ENCODE data around the gene SPINK8.

The SPINK8 gene

DNA sequence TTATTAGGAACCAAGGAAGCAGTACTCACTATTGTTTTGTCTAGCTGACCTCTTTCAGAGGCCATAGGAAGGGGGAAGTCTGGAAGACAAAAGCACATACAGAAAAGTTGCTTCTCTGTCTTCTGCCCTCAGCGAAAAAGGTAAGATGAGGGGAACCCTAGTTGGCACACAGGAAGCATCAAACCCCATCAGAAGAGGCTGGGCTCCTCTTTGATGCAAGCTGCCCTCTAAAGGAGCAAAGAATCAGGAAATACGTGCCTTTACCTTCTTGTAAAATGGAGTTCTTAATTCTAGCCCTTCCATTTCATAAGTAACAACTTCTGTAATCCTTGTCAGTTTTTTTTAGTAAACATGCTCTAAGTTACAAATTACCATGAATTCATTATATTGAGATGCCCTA lies 12.5 kb downstream of the SPINK8 start:
- no peak for DNase-seq

- no peak for DNase-seq
Observed at GRCh38 chr3:48318713-48319468, 14.6 kb downstream of the SPINK8 start.

DNA sequence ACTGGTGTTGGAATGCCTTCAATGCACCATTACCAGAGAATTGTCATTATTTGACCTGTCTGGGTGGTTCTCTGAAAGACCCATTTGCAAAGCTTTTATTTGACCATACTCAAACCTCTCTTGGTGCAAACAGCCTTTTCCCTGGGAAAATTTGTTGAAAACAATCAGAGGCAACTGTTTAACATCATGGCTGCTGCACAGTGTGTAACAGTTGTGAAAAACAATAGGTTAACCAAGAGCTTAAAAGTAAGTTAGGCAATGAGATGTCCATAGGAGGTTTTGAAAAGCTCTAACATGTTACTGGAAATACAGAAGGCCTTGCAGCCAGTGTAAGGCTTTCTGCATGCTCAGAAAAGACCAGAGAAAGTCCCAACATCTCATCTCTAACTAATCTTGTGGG lies 18.9 kb downstream of the SPINK8 start:
- DNase-seq: no peak

DNA sequence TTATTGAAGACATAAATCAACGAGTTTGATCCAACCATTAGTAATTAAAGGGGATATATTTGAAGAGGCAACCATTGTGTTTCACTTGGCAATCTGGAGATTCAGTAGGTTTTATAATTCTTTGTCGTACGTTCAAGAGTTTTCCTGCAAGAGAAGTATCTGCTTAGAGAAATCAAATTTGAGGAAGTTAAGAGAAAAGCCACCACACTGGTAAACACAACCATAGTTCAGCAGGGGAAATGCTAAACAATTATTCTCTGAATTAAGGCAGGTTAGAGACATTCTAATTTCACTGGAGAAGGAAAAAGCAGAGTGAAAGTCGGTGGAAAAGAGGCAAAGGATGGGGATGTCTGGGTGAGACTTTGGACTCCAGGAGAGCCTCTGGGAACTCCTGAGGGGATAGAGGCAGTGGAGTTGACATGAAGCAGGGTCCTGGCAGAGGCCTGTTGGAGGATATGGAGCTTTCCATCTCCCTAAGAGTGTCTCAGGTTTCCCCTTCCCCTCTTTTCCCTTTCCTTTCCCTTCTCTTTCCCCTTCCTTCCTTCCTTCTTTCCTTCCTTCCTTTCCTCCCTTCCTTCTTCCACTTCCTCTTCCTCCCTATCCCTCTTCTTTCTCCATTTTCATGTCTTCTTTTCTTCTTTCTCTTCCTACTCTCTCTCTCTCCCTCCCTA lies 26.5 kb downstream of the SPINK8 start:
- no peak for DNase-seq

DNA sequence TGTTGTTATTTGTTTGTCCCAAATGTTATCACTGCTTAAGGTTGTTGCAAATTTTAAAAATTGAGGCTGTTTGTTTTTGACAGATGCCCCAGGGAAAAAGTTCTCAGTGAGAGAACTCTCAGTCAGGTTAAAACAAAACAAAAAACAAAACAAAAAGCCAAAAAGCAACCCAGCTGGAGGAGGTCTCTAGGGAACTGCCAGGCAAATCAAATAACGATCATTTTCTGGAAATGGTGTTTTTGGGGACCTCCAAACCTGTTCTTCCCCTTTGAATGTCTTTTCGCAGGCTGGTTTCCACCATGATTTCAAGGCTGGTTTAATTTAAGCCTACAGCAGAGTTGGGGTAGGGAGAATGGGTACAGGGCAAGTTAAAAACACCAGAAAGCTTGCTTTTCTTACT lies 27.2 kb downstream of the SPINK8 start:
- DNase-seq: no peak

- no peak for DNase-seq
Observed at GRCh38 chr3:48305396-48305795, 28.1 kb downstream of the SPINK8 start.

GRCh38 chr3:48303021-48303420 lies 30.4 kb downstream of the SPINK8 start:
- no peak for DNase-seq

- peak; percentile 23 for DNase-seq
Observed at GRCh38 chr3:48301800-48302166, 31.7 kb downstream of the SPINK8 start.

DNA sequence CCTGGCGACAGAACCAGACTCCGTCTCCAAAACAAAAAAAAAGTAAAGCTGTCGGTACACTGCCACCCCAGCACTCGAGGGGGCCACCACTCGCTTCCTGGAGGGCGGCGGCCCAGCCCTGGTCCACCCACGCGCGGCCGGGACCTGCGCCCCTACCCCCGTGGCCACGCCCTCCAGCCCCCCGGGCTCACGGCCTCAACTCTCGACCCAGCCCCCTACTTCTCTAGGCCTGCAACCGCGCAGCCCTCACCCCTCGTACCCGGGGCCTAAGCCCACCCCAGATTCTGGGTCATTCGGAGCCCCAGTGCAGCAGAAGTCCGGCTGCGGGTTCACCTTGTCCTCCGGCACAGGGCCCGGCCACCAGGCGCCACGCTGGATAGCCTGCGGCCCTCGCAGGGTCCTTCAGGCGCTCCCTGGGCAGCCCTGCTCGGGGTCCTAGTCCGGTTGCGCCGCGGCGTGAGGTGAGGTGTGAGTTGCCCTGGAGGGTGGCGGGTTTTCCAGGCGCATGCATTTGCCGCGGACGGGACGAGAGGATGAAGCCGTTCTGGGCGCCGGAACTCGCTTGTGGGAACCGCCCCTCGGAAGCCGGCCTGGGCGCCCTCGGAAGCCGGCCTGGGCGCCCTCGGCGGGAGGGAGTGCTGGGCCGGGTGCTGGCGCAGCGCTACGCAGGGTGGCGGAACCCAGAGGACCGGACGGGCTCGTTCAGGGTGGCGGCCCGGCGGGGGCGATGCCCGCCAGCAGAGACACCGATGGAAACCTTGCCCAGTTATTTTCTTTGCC lies 32.3 kb downstream of the SPINK8 start, which contains the start of gene NME6:
TSS of gene NME6 (minus strand) at position 348 of the 780 bp plus-strand sequence.
- peak; percentile 91 for DNase-seq

- DNase-seq: peak; percentile 5
Observed at GRCh38 chr3:48299746-48300712, 33.4 kb downstream of the SPINK8 start.

GRCh38 chr3:48297111-48297810 lies 36.2 kb downstream of the SPINK8 start:
- DNase-seq: no peak

DNA sequence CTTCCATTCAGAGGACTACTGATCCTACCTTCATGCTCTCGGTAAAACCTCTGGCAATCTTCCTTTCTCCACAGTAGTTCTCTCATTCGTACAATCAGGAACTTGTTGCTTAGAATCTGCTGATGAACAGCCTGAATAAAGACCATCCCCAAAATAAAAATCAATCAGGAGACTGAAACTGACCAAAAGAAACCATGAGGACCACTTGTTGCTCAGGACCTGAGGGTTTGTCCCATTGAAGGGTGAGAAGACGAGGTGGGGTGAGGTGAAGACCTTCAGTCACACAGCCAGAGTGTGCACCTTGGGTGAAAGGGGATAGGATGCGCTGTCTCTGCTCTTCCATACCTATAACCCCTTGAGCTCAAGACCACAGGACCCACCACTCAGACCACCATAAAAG lies 36.8 kb downstream of the SPINK8 start:
- no peak for DNase-seq

DNA sequence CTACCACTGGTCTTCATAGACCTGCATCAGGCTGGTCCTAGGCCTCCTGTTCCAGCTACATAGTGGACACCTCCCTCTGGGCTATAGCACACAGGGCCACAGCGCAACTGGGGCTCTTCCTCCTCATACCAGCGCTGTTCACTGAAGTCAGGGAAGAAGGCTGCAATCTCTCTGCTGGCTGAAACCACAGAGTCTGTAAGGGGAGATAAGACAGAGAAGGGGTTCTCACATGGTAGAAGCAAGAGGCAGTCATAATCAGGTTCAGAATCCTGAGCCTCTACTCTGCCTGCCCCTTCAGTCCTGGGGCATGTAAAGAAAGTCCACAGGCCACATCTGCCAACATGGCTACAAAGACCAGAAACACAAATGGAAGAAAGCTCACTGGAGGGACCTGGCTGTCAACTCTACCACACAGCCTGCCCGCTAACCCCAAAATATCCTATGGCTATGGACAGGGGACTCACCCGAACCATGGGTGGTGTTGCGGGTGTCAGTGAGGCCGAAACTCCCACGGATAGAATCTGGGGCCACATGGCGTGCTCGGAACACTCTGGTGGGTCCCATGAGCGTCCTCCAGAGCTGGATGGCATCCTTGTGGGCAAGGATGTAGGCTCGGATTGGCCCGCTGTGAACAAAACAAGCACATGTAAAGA lies 38.7 kb downstream of the SPINK8 start:
- DNase-seq: no peak

GRCh38 chr3:48289659-48290058 lies 43.8 kb downstream of the SPINK8 start:
- DNase-seq: no peak

DNA sequence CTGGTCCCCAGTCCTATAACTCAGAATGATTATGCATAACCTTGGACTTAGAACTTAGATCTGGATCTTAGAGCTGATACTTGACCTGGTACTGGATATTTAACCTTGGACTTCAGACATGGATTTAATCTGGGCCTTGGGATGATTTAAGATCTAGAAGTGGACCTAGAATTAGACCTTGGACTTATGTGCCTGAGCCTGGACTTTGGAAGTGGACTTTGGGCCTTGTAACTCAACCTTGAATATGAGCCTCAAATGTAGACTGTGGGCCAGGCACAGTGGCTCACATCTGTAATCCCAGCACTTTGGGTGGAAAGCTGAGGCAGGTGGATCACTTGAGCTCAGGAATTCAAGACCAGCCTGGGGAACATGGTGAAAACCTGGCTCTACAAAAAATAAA lies 46.4 kb downstream of the SPINK8 start:
- no peak for DNase-seq

DNA sequence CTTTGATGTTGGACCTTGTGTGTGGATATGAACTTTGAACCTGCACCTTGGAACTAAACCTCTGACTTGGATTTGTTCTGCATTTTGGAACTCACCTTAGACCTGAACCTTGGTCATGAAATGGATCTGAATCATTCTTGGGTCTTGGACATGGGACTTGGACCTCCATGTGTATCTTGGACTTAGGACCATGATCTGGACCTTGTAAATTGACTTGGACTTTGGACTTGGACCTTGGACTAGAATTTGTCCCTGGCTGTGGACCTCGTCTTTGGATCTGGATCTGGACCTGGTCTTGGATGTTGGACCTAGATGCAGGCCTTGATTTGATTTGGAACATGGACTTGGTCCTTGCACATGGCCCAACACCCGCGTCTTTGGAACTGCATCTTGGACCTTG lies 47.2 kb downstream of the SPINK8 start:
- no peak for DNase-seq

DNA sequence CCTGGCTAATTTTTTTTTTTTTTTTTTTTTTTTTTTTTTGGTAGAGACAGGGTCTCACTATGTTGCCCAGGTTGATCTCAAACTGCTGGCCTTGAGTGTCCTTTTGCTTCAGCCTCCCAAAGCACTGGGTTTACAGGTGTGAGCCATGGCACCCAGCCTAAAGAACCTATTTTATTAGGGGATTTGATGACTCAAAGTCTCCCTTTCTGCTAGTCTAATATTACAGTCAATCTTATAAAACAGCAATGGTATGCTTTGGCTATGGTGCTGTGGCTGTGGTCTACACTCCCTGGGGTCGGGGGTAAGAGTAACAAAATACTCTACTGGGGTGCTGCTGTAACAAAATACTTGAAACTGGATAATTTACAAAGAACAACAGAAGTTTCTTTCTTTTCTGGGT lies 47.8 kb downstream of the SPINK8 start:
- DNase-seq: no peak

DNA sequence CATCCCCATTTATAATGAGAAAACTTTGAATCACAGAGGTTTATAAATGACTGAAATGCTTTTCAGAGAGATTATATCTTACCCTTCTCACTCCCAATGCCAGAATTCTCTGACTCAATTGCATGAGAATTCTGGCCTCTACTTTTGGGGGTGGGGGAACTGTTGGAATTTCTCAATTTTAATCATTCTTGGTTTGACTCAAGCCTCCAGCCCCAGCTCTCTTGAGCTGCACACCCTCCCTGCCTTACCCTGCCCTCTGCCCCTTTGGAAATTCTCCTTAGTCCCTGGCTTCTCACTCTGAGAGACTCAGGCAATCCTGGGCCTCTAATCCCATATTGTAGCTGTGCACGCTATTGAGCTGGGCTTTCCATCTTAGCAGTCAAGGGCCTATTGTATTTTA lies 48.3 kb downstream of the SPINK8 start:
- peak; percentile 65 for DNase-seq

DNA sequence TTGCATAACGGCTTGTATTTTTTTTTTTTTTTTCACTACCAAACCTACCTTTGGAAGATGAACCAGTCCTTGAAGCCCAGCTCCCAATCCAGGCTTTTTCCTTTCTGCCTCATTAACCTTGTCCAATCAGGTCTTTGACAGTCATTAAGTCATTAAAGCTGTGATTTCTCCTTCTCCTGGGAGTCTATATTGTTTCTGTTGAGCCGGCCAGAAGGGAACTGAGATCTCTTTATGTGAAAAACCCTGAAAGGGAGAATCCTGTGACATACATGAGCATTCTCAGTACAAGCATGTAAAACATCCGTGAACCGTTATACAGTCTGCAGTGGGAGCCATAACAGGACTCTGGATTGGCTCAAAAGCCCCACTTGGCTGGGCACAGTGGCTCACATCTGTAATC lies 52.6 kb downstream of the SPINK8 start:
- DNase-seq: no peak

DNA sequence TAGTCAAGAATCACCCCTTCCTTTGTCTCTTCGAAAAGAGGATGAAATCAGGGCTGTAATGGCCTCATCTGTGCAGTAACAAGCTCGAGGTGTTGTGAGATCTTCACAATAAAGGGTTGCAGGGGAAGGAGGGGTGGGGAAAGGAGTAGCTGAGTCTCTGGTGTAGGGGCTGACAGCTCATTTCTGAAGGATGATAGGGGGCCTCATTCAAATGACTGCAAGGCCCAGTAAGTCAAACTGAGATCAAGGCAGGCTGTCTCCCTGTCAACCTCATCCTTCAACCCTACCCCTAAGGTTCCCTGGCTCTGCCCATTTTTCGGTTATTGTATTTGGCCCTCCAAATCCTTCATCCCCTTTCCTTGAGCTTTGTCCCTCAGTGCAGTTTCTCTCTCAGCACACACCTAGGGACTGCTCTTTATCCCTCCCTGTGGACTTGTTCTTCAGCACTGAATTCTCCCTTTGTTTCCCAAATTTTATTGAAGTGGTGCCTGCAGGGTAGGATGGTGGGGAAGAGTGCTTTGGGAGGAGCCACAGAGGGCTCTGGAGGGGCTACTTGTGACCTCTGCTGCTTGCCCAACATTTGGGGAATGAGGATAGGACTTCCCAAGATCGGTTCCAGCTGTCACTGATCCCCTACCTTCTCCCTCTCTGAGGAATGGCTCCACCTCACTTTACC lies 54.4 kb downstream of the SPINK8 start:
- no peak for DNase-seq

All from fibroblast of skin of right quadriceps (primary cell).